GM12878 (cell line): ENCODE measurements around the gene CATSPER1.

Source experiments
- BCLAF1 ChIP-seq: fragments of 450-650 bp; IDR thresholded peaks from 2 replicates; pipeline ENCODE4 v1.6.1; 2017; ENCODE audit warnings: antibody characterized with exemption, mild to moderate bottlenecking, moderate library complexity
- CTCF ChIP-seq, 3 experiments: IDR thresholded peaks in 2 of 3; conservative IDR thresholded peaks in 1 of 3; 2 replicates each; pipeline ENCODE4 v1.5.1; 2011; ENCODE audit warnings: low read depth in 3 of 3, low read length in 3 of 3, mild to moderate bottlenecking in 3 of 3, control low read depth in 2 of 3, moderate library complexity in 2 of 3, inconsistent platforms in 1 of 3, mixed read lengths in 1 of 3; ENCODE audit not compliant: control insufficient read depth in 2 of 3, insufficient read depth in 1 of 3; ENCODE audit errors: extremely low read depth in 1 of 3
- EED ChIP-seq: sonication (generic); IDR thresholded peaks from 2 replicates; pipeline ENCODE4 v1.6.1; 2016; ENCODE audit warnings: antibody characterized with exemption, low read depth
- EGR1 ChIP-seq, 2 experiments: IDR thresholded peaks; 1 replicate in 1 of 2; 2 replicates in 1 of 2; pipeline ENCODE4 v1.6.1; 2011 to 2012; ENCODE audit warnings: low read depth in 2 of 2, low read length in 2 of 2, borderline replicate concordance in 1 of 2, mild to moderate bottlenecking in 1 of 2, moderate library complexity in 1 of 2
- EP300 ChIP-seq, 2 experiments: fragments of 150-350 bp in 1 of 2; IDR thresholded peaks; 2 replicates each; pipeline ENCODE4 v1.6.1; 2011 to 2012; ENCODE audit warnings: low read depth in 2 of 2, low read length in 2 of 2, borderline replicate concordance in 1 of 2, improper control_type of control experiment in 1 of 2, inconsistent platforms in 1 of 2; ENCODE audit not compliant: control insufficient read depth in 1 of 2
- HDAC2 ChIP-seq: fragments of 200-600 bp; sonication (generic); IDR thresholded peaks from 2 replicates; pipeline ENCODE4 v1.6.1; 2017
- MXI1 ChIP-seq: fragments of 150-350 bp; IDR thresholded peaks from 2 replicates; pipeline ENCODE4 v1.6.1; 2011; ENCODE audit warnings: low read depth, mild to moderate bottlenecking, inconsistent platforms, low read length, improper control_type of control experiment
- PBX3 ChIP-seq: IDR thresholded peaks from 2 replicates; pipeline ENCODE4 v1.6.1; 2011; ENCODE audit warnings: mild to moderate bottlenecking, low read depth, low read length, moderate library complexity; ENCODE audit not compliant: insufficient replicate concordance
- POLR2A ChIP-seq: IDR thresholded peaks from 2 replicates; pipeline ENCODE4 v1.6.1; 2011; ENCODE audit warnings: low read depth, mild to moderate bottlenecking, low read length
- TAF1 ChIP-seq: IDR thresholded peaks from 2 replicates; pipeline ENCODE4 v1.6.1; 2011; ENCODE audit warnings: mild to moderate bottlenecking, low read depth, low read length, borderline replicate concordance
- TARDBP ChIP-seq: IDR thresholded peaks from 2 replicates; pipeline ENCODE4 v1.6.1; 2016; ENCODE audit warnings: borderline replicate concordance
- USF2 ChIP-seq: IDR thresholded peaks from 2 replicates; pipeline ENCODE4 v1.6.1; 2011; ENCODE audit warnings: low read depth, low read length, improper control_type of control experiment, borderline replicate concordance
- ZBTB11 ChIP-seq: fragments of 450-650 bp; formaldehyde crosslinking; IDR thresholded peaks from 2 replicates; pipeline ENCODE4 v1.5.0; 2022; ENCODE audit warnings: mild to moderate bottlenecking, missing genetic modification characterization

- TF ChIP-seq EP300 (IDR thresholded peaks at IDR 0.05; ENCODE audit: borderline replicate concordance in 1 of 2, control insufficient read depth in 1 of 2, low read depth in 2 of 2, low read length in 2 of 2) (no peak), HDAC2 (no peak), TARDBP (no peak), EGR1 (IDR thresholded peaks at IDR 0.05; ENCODE audit: borderline replicate concordance in 1 of 2, low read depth in 2 of 2, low read length in 2 of 2) (no peak), MXI1 (no peak), CTCF (IDR thresholded peaks at IDR 0.05 in 2 of 3, conservative IDR thresholded peaks at IDR 0.05 in 1 of 3; ENCODE audit: control insufficient read depth in 2 of 3, extremely low read depth in 1 of 3, insufficient read depth in 1 of 3, low read depth in 3 of 3, low read length in 3 of 3) (no peak), BCLAF1 (no peak), PBX3 (no peak), USF2 (no peak), ZBTB11 (no peak), TAF1 (no peak), EED (no peak), POLR2A (no peak)
Measured at GRCh38 chr11:66075273-66075672, 49.0 kb upstream of the CATSPER1 start.
